C1 segment of cervical spinal cord (tissue), 14 donors: Measurements from ENCODE around the gene SLC29A2.

Source experiments
- DNase-seq, 14 donors: peaks; one replicate each; lab custom pipeline; 2025; lab: John Stamatoyannopoulos, UW

The SLC29A2 gene

GRCh38 chr11:66371627-66372415, at the start of gene SLC29A2:
TSS of gene SLC29A2 (minus strand) at chr11:66371760. CDS start at chr11:66371591, 169 bp downstream.
- DNase-seq: peak in 7 of 14 donors; percentile 26 to 71 (median 50)

DNA sequence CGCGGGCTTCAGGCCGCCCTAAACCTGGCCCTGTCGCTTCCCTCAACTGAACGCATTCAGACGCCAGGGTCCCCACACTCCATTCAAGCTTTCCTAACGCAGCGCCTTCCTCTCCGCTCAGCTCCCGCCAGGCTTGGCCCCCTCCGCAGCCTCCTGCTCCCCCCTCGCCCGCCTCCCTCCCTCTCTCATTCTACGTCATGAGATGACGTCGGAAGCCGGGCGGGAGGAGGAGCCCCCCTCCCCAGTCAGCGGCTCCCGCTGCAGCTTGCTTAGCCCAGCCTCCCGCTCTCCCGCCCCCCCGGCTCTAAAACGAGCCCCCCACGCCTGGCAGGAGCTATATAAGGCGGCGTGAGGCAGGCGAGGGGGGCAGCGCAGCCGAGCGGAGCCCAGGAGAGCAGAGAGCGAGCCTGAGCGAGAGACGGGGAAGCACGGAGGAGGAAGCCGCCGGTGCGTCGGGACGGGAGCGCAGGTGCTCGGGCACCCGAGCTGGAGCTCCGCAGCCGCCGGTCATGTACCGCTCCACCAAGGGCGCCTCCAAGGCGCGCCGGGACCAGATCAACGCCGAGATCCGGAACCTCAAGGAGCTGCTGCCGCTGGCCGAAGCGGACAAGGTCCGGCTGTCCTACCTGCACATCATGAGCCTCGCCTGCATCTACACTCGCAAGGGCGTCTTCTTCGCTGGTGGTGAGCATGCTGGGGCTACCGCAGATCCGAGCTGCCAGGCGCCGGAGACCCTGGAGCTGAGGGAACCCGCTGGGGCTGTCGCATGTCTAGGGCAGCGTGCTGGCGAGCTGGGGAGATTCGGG, 49.3 kb upstream of the SLC29A2 start, which contains the start of gene NPAS4:
TSS of gene NPAS4 (plus strand) at position 365 of the 806 bp plus-strand sequence. CDS start at position 510, 145 bp downstream.
- peak in 2 of 14 donors; percentile 14 to 85 for DNase-seq

GRCh38 chr11:66419825-66420224, 48.3 kb upstream of the SLC29A2 start:
- DNase-seq: peak in 1 of 14 donors; percentile 41

GRCh38 chr11:66418986-66419308, 47.4 kb upstream of the SLC29A2 start:
- DNase-seq: no peak

DNA sequence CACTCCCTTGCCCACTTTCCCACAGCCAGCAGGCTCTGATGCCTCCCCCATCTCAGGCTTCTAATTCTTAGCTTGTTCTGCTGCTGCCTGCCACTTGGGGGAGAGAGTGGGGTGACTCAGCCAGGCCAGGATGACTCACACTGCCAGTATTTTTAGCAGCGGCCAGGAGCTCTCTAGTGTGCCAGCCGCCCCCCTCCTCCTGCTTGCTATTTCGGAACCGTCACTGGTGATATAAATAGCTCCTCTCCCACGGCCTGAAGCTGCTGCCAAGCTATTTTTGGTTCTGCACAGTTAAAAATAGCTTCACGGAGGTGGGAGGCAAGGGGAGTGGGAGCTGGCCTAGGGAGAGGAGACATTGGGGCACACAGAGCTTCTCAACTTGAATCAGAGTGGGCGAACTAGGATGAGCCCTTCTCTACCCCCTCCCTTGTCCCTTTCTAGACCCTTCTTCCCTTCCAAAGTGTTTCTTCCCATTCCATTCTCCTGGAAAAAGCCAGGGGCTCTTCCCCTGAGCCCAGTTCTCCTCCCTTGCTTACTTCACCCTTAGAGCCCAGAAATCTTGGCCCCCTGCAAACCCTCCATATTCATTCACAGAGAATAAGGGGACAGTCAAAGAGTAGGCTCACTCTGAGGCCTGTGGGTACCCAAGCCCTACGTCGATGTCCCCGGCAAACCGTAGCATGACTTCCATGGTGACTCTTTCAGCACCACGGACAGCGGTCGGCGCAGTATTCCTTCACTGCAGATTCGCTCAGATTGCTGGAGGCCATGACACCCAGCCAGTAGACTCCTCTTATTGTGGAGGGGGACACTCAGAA, 46.8 kb upstream of the SLC29A2 start:
- peak in 8 of 14 donors; percentile 8 to 93 (median 23) for DNase-seq

GRCh38 chr11:66417000-66417399, 45.4 kb upstream of the SLC29A2 start:
- peak in 1 of 14 donors; percentile 23 for DNase-seq

GRCh38 chr11:66415423-66415822, 43.9 kb upstream of the SLC29A2 start:
- DNase-seq: no peak

DNA sequence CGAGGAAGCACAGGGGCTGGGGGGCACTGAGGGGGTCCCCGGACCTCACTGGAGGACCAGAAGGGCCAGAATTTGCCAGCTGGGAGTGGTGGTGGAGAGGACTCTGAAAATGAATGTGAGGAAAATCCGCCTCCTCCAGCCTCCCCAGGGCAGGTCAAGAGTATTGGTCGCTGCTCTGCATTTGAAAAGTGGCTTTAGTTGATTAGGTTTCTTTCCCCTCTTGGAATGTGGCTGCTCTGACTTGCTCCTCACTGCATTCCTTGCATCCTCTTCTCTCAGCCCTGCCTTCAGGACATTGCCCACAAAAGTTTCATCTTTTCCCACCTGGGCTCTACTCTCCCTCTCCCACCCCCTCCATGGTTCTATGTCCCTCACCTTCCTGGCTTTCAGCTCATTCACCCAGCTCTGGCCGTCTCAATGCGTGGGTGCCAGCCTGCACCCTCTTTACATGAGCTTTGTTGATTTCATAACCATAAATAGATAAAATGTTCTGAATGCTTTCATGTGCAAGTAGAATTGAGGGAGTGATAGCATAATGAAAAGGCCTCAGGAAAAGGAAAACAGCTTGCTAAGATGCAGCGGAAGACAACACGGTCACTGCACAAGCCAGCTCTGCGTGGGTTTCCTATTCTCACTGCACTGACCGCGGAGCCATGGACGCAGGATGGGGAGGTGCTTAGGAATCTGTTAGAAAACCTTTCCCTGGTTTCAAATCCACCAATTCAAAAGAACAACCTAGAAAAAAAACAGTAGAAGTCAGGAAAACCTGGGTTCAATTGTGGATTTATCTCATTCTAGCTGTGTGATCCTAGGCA, 42.8 kb upstream of the SLC29A2 start:
- no peak for DNase-seq

GRCh38 chr11:66413167-66413566, 41.6 kb upstream of the SLC29A2 start:
- no peak for DNase-seq

GRCh38 chr11:66412110-66412509, 40.5 kb upstream of the SLC29A2 start:
- no peak for DNase-seq

DNA sequence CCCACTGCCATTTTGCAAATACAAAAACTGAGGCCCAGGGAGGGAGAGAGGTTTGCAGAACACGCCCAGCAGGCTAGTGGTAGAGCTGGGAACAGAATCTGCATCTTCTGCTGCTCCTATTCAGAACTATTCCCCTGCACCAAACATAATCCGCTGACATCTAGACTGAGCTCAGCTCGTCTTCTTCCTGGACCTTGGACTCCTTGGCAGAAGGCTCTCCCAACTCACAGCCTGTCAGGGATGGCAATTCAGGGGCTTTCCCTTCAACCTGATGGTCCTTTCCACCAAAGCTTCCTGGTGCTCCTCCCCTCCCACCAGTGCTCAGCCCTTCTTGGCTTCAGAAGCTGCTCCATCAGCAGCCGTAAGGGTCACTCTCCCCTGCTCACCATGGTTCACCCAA, 39.8 kb upstream of the SLC29A2 start:
- DNase-seq: no peak

DNA sequence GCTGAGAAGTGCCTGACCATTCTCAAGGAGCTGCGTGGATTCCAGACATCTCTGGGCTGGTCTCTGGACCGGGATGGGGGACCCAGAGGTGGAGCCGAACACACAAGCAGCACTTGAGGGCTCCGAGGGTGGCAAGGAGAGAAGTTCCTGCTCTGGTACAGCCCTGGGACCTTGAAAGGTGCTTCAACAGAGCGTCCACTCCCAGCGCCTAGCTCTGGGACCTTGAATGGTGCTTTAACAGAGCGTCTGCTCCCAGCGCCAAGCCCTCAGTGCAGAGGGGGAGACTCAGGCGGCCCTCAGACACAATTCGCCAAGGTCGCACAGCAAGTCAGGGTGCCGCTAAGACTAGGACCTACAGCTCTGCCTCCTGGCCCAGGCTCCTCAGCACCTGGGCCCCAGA, 38.6 kb upstream of the SLC29A2 start:
- DNase-seq: no peak

GRCh38 chr11:66409226-66409625, 37.7 kb upstream of the SLC29A2 start:
- DNase-seq: no peak

GRCh38 chr11:66408488-66409214, 37.1 kb upstream of the SLC29A2 start:
- peak in 13 of 14 donors; percentile 18 to 87 (median 75) for DNase-seq

GRCh38 chr11:66407651-66408050, 36.1 kb upstream of the SLC29A2 start:
- no peak for DNase-seq

DNA sequence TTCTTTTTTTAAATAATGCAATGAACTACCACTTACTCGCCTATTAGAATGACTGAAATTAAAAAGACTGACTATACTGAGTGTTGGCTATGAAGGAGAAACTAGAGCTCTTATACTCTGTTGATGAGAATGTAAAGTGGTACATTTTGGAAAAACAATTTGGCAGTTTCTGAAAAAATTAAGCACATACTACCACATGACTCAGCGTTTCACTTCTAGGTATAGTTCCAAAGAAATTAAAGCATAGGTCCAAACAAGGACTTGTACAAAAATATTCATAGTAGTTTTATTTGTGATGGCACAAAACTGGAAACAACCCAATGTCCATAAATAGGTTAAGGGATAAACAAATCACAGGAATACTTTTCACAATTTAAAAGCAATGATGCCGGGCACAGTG, 22.4 kb upstream of the SLC29A2 start:
- no peak for DNase-seq

DNA sequence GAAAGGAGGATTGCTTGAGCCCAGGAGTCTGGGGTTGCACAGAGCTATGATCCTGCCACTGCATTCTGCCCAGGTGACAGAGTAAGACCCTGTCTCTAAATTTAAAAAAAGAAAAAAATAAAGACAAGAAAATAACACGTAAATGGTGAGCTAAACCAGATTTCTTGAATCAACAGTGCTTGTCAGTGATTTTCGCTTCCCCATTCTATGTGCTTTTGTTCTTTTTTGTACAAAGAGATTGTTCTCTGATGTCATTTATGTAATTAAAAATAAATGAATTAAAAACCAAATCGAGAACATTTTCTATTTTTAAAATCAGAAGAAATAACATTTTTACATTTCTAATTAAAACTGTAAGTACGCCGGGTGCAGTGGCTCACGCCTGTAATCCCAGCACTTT, 19.8 kb upstream of the SLC29A2 start:
- no peak for DNase-seq

DNA sequence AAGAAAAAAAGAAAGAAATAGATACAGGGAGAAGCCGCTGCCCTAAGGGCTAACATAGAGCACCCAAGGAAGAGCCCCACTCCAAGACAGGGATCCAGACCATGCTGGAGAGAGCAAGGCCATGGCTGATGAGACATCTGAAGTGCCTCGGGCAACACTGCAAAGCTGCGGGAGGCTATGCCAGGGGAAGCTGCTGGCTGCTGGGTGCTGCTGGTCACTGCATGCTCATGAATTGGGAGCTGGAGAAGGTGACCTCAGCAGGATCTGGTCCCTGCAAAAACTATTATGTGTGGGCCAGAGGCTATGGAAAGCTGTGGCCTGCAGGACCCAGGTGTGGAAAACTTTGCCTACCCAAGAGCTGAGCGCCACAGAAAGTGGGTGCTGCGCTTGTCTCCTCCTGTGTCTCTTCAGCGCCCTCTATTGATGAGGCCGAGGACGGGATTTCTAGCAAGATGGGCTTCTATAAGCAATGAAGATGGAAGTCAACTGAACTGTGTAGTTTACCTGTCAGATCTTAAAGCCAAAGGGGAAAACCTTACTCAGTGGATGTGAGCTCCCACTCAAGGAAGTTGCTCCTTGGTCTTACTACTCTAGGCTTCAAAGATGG, 17.3 kb upstream of the SLC29A2 start:
- peak in 2 of 14 donors; percentile 9 to 20 for DNase-seq

- DNase-seq: peak in 11 of 14 donors; percentile 24 to 85 (median 64)
These were observed 14.9 kb upstream of the SLC29A2 start for GRCh38 chr11:66386171-66387069.
